Measurements from ENCODE around the gene ATP1A2. TPM values are rescaled to one million over a fixed set of nuclear protein-coding genes. Genes with fewer than 3 reads are reported as not detected.

ATP1A2 gene
- total RNA-seq, 4 donors from 2014 or later = 2.2 to 32.6 (median 5.3) TPM

DNA sequence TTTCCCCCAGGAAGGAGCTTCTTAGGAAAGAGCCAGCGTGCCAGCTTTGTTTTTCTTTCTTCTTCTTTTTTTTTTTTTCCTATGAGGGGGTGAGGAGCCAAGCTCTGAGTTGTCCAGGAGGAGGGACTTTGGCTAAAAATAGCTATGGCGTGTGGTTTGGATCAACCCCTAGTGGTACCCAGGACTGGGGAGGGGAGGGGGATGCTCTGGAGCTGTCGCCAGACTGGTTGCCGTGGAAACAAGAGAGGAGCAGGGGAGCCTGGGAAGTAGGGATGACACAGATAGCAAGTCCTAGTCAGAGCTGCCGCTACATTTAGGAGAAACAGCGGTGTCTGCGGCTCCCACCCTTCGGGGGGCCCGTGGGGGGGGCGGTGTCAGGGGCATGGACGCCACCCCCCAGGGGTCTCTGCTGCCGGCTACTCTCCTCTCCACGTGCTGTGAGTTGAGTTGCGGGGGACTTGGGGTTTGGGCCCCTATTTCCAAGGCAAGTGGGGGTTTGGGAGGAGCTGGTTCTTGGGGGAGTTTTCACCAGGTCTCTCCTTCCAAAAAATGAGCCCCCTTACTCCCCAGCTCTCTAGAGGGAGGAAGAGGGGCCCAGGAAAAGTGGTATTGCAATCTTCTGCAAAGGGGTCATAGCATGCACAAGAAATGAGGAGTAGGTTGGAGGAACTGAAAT lies 34.2 kb upstream of the ATP1A2 start, which contains the start of gene KCNJ9:
Gene KCNJ9 (plus strand): TSS at position 278 of the 676 bp plus-strand sequence. CDS start 2,493 bp downstream, outside the sequence.
- H3K9me3 ChIP-seq = no peaks in the 10 kb centered on the region
- H3K27me3 ChIP-seq = peaks cover 4 to 73% (median 7%) of the 10 kb centered on the region in 4 donors
- H3K36me3 ChIP-seq = no peaks in the 10 kb centered on the region
- no peak for DNase-seq
- intact Hi-C loops (cut with DNase I) = loop anchor here (5.0 to 10.0 kb wide), 2 partner anchors 34 to 147 kb away; no protein-coding TSS in a partner anchor
- TF ChIP-seq, protein P1, sequence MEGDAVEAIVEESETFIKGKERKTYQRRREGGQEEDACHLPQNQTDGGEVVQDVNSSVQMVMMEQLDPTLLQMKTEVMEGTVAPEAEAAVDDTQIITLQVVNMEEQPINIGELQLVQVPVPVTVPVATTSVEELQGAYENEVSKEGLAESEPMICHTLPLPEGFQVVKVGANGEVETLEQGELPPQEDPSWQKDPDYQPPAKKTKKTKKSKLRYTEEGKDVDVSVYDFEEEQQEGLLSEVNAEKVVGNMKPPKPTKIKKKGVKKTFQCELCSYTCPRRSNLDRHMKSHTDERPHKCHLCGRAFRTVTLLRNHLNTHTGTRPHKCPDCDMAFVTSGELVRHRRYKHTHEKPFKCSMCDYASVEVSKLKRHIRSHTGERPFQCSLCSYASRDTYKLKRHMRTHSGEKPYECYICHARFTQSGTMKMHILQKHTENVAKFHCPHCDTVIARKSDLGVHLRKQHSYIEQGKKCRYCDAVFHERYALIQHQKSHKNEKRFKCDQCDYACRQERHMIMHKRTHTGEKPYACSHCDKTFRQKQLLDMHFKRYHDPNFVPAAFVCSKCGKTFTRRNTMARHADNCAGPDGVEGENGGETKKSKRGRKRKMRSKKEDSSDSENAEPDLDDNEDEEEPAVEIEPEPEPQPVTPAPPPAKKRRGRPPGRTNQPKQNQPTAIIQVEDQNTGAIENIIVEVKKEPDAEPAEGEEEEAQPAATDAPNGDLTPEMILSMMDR (IDR thresholded peaks at IDR 0.05) = no peak
- TF ChIP-seq POLR2A (IDR thresholded peaks at IDR 0.05) = no peak
- peaks cover 0 to 11% (median 9%) of the 10 kb centered on the region in 3 donors for H3K4me1 ChIP-seq
- no peak within 1 kb of the TSS for H3K4me3 ChIP-seq
- WGBS, 2 donors = 15 to 34% methylated on average over 8 to 10 of the region's 14 CpGs
- H3K27ac ChIP-seq = no peak within 1 kb of the TSS

DNA sequence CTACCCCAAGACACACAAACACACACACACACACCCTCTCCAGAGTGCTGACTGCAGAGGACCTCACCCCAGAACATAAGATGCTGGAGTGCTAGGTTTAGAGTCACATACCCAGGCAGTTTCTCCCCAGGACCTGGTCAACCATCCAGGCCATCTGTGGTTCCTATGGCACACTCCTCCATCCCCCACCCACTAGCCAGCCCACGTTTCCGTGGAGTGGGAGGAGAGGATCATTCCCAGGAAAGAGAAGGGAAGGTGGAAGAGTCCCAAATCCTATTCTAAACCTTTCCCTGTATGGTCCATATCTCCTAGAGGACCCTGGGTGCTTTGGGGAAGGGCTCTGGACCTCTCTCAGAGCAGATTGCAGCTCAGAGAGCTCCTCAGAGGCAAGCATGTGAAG lies 33.1 kb upstream of the ATP1A2 start:
- Histone ChIP-seq H3K27me3 (peaks cover 4 to 68% (median 7%) of the 10 kb centered on the region in 4 donors), H3K4me3 (no peak overlapping the region), H3K9me3 (no peaks in the 10 kb centered on the region), H3K27ac (no peak overlapping the region), H3K36me3 (peaks cover 0 to 4% (median 0%) of the 10 kb centered on the region in 3 donors), H3K4me1 (peaks cover 0 to 11% (median 9%) of the 10 kb centered on the region in 3 donors)
- 30 to 36% methylated on average over 2 of the region's 2 CpGs for WGBS, 2 donors
- TF ChIP-seq, protein P1 (IDR thresholded peaks at IDR 0.05) = no peak
- no peak for TF ChIP-seq POLR2A (IDR thresholded peaks at IDR 0.05)
- no peak for DNase-seq
- intact Hi-C loops (cut with DNase I) = loop anchor here (5.0 to 10.0 kb wide), 2 partner anchors 35 to 148 kb away; no protein-coding TSS in a partner anchor

DNA sequence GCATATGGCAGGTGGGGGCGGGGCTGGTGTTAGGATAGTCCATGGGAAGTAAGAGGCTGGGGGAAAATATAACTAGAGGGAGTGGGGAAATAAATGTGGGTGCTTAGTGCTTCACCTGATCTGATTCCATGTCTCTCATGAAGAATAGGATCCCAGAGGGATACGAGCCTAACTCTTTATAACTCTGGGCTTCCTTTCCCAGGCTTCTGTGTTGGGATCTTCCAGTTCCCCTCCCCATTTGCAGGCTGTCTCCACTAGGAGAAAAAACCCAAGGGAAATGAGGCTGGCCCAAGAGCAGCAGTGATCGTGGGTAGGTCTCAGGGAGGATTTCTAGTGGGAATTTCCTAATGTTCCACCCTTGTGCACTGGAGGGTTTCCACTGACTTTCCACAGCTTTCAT lies 32.6 kb upstream of the ATP1A2 start:
- Histone ChIP-seq H3K27me3 (peaks cover 4 to 65% (median 7%) of the 10 kb centered on the region in 4 donors), H3K36me3 (peaks cover 0 to 7% (median 0%) of the 10 kb centered on the region in 3 donors), H3K27ac (no peak overlapping the region), H3K4me3 (no peak overlapping the region), H3K9me3 (no peaks in the 10 kb centered on the region), H3K4me1 (peaks cover 0 to 11% (median 9%) of the 10 kb centered on the region in 3 donors)
- no peak for DNase-seq
- 66 to 73% methylated on average over 2 to 3 of the region's 3 CpGs for WGBS, 2 donors
- intact Hi-C loops (cut with DNase I) = loop anchor here (5.0 to 10.0 kb wide), 2 partner anchors 36 to 148 kb away; no protein-coding TSS in a partner anchor
- no peak for TF ChIP-seq POLR2A (IDR thresholded peaks at IDR 0.05)
- TF ChIP-seq, protein P1 (IDR thresholded peaks at IDR 0.05) = no peak

DNA sequence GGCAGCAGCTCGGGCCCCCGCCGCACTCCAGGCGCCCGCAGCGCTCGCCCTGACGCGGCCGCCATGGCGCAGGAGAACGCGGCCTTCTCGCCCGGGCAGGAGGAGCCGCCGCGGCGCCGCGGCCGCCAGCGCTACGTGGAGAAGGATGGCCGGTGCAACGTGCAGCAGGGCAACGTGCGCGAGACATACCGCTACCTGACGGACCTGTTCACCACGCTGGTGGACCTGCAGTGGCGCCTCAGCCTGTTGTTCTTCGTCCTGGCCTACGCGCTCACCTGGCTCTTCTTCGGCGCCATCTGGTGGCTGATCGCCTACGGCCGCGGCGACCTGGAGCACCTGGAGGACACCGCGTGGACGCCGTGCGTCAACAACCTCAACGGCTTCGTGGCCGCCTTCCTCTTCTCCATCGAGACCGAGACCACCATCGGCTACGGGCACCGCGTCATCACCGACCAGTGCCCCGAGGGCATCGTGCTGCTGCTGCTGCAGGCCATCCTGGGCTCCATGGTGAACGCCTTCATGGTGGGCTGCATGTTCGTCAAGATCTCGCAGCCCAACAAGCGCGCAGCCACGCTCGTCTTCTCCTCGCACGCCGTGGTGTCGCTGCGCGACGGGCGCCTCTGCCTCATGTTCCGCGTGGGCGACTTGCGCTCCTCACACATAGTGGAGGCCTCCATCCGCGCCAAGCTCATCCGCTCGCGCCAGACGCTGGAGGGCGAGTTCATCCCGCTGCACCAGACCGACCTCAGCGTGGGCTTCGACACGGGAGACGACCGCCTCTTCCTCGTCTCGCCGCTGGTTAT lies 31.4 kb upstream of the ATP1A2 start:
- Histone ChIP-seq H3K4me3 (peak overlapping the region; percentile 8 to 65 (median 30)), H3K27me3 (peaks cover 4 to 53% (median 7%) of the 10 kb centered on the region in 4 donors), H3K4me1 (peaks cover 0 to 11% (median 9%) of the 10 kb centered on the region in 3 donors), H3K9me3 (no peaks in the 10 kb centered on the region), H3K27ac (no peak overlapping the region), H3K36me3 (peaks cover 0 to 19% (median 0%) of the 10 kb centered on the region in 3 donors)
- 4 to 66% methylated on average over 26 to 28 of the region's 96 CpGs for WGBS, 2 donors
- intact Hi-C loops (cut with DNase I) = loop anchor here (5.0 to 10.0 kb wide), 2 partner anchors 37 to 149 kb away; no protein-coding TSS in a partner anchor
- TF ChIP-seq, protein P1 (IDR thresholded peaks at IDR 0.05) = peak; percentile 63 to 83 (median 72)
- TF ChIP-seq POLR2A (IDR thresholded peaks at IDR 0.05) = no peak
- no peak for DNase-seq
